Measurements from ENCODE around the gene ZBTB40. TPM values are rescaled to one million over a fixed set of nuclear protein-coding genes. Genes with fewer than 3 reads are reported as not detected.

Gene ZBTB40
- total RNA-seq, 1 experiment from 2014 or later = 11.2 TPM

GRCh38 chr1:22452481-22452957, 868 bp downstream of the ZBTB40 start:
- H3K27me3 ChIP-seq = no peaks in the 10 kb centered on the region
- H3K9me3 ChIP-seq = no peaks in the 10 kb centered on the region
- peak overlapping the region; percentile 93 for H3K4me3 ChIP-seq
- peak; percentile 34 for DNase-seq
- no peaks in the 10 kb centered on the region; the same call in 1 of the 2 replicates for H3K36me3 ChIP-seq

DNA sequence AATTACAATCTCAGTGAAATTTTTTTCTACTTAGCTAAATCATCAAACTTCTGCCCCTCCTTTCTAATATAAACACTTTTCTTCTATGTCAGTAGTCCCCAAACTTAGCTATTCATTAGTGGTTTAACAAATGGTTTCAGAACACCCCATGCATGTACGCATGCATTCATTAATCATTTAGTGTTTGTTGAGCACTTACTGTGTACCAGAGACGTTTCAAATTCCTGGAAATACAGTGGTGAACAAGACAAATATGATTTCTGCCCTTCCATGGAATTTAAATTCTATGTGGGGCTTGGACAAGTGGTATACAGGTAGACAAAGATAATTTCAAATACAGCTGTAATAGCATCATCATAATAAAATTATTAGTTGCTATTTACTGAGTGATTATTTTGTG, 1.5 kb downstream of the ZBTB40 start:
- H3K4me3 ChIP-seq = peak overlapping the region; percentile 93; the same call in 1 of the 2 replicates
- no peaks in the 10 kb centered on the region for H3K27me3 ChIP-seq
- DNase-seq = no peak
- H3K9me3 ChIP-seq = no peaks in the 10 kb centered on the region
- no peaks in the 10 kb centered on the region; the same call in 1 of the 2 replicates for H3K36me3 ChIP-seq

DNA sequence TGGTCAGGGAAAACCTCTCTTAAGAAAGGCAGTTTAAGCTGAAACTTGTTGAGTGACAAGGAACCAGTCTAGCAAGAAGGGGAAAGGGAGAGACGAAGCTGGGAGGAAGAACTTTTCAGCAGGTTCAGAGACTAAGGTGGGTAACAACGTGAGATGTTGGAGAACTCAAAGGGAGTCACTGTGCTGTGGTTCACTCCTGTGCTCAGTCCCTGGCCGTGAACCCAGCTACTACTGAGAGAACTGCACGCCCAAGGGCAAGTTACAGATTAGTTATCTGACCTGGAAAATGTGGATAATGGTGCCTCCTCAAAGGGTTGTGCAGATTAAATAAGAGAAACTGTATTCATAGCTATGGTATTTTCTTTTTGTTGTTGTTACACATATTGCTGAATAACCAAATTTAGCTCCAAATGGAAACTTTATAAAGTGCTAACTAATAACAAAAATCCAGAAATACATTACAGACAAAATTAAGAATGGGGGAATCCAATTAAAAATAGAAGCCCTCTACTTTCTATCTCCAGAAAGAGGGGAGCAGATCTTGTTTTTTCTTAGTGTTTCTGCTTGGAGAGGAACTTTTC, 2.9 kb downstream of the ZBTB40 start:
- H3K9me3 ChIP-seq = no peaks in the 10 kb centered on the region
- H3K27me3 ChIP-seq = no peaks in the 10 kb centered on the region
- no peaks in the 10 kb centered on the region; the same call in 1 of the 2 replicates for H3K36me3 ChIP-seq
- no peak overlapping the region for H3K4me3 ChIP-seq
- DNase-seq = no peak

GRCh38 chr1:22457345-22457744, 5.7 kb downstream of the ZBTB40 start:
- Histone ChIP-seq H3K4me3 (no peak overlapping the region), H3K27me3 (no peaks in the 10 kb centered on the region), H3K36me3 (no peaks in the 10 kb centered on the region; the same call in 1 of the 2 replicates), H3K9me3 (no peaks in the 10 kb centered on the region)
- no peak for DNase-seq

DNA sequence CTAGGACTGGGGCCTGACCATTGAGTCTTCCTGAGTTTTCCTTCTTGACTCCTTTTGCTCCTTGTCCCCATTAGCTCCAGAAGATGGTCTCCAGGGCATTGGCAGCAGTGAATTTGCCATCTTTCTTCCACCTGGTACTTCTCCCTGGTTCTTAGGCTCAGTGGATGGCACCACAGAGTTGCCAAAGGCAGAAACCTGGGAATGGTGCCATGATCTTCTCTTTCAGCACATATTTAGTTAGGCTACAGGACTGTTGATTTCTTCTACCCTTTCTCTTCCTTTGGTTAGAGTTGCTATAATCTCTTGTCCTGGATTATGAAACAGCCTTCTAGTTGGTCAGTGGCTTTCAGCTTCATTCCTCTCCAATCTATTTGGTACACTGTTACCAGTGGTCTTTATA, 6.2 kb downstream of the ZBTB40 start:
- DNase-seq = no peak
- Histone ChIP-seq H3K27me3 (no peaks in the 10 kb centered on the region), H3K9me3 (no peaks in the 10 kb centered on the region), H3K4me3 (no peak overlapping the region), H3K36me3 (no peaks in the 10 kb centered on the region; the same call in 1 of the 2 replicates)

DNA sequence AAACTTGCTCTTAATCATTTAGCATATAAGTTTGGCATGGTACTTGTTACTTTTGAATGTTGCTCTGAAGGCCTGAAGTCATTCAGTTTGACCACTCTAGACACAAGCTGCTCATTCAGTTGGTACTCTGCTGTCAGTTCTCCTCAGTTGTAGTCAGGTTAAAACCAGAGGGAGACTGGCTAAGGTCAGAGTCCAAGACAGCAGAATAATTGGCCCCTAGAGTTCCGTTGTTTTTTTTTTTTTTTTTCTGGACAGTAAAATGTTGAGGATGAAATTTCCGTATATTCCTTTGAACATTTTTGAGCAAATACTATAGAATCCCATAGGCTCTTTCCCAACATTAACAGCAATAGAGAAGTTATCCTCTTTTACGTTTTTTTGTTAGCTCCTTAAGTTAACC, 9.4 kb downstream of the ZBTB40 start:
- Histone ChIP-seq H3K9me3 (no peaks in the 10 kb centered on the region), H3K27me3 (no peaks in the 10 kb centered on the region), H3K36me3 (no peaks in the 10 kb centered on the region; the same call in 1 of the 2 replicates), H3K4me3 (no peak overlapping the region)
- DNase-seq = no peak

GRCh38 chr1:22461678-22462527, 10.3 kb downstream of the ZBTB40 start:
- no peak overlapping the region for H3K4me3 ChIP-seq
- no peaks in the 10 kb centered on the region; the same call in 1 of the 2 replicates for H3K36me3 ChIP-seq
- no peaks in the 10 kb centered on the region for H3K27me3 ChIP-seq
- no peaks in the 10 kb centered on the region for H3K9me3 ChIP-seq
- no peak for DNase-seq

DNA sequence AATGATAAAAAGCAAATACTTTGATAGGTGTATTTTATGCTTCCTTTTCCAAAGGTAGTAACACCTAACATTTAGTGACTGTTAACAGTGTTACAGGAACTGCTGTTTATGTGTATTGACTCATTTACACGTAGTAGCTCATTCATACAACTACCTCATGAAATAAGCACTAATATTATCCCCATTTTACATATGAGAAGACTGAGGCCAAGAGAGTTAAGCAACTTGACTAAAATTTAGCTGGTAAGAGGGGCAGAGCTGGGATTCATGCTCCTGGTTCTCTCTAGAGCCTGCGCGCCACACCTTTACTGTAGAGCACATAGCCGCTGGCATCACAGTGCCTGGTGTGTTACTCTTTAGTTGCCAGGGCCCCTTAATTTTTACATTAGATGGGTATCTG, 11.3 kb downstream of the ZBTB40 start:
- H3K27me3 ChIP-seq = no peaks in the 10 kb centered on the region
- H3K9me3 ChIP-seq = no peaks in the 10 kb centered on the region

DNA sequence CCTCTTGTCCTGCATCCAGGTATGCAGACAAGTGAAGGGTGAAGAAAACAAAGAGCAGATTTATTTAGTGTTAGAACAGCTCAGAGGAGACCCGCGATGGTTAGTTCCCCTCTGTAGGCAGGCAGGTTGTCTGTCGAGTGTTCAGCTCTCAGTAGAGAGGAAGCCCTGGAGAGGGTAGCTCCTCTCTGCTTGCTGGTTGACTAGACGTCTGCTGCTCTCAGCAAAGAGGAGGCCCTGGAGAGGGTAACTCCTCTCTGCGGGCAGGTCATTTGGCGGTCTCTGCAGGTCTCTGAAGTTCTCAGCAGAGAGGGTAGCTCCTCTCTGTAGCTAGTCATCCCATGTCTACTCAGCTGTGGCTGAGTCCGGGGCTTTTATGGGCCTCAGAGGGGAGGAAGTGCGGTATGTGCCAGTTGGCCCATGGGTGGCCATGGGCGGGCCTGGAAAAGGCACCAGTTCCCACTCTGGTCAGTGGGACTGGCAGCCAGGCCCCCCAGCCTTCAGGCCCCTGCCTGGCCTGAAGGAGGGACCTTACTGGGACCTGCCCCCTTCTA, 13.4 kb downstream of the ZBTB40 start:
- Histone ChIP-seq H3K9me3 (no peaks in the 10 kb centered on the region), H3K36me3 (no peaks in the 10 kb centered on the region; the same call in 1 of the 2 replicates), H3K4me3 (no peak overlapping the region), H3K27me3 (no peaks in the 10 kb centered on the region)
- DNase-seq = no peak

More for the DNA sequence above, 11.3 kb downstream of the ZBTB40 start:
- DNase-seq = no peak
- no peaks in the 10 kb centered on the region; the same call in 1 of the 2 replicates for H3K36me3 ChIP-seq
- no peak overlapping the region for H3K4me3 ChIP-seq

GRCh38 chr1:22465671-22466070, 14.0 kb downstream of the ZBTB40 start:
- Histone ChIP-seq H3K27me3 (no peaks in the 10 kb centered on the region), H3K4me3 (no peak overlapping the region), H3K9me3 (no peaks in the 10 kb centered on the region), H3K36me3 (no peaks in the 10 kb centered on the region)
- DNase-seq = no peak

- Histone ChIP-seq H3K36me3 (peaks cover 4% of the 10 kb centered on the region; the same call in 1 of the 2 replicates), H3K4me3 (no peak overlapping the region), H3K27me3 (no peaks in the 10 kb centered on the region), H3K9me3 (no peaks in the 10 kb centered on the region)
- DNase-seq = no peak
Observed at GRCh38 chr1:22470227-22470626, 18.6 kb downstream of the ZBTB40 start.

DNA sequence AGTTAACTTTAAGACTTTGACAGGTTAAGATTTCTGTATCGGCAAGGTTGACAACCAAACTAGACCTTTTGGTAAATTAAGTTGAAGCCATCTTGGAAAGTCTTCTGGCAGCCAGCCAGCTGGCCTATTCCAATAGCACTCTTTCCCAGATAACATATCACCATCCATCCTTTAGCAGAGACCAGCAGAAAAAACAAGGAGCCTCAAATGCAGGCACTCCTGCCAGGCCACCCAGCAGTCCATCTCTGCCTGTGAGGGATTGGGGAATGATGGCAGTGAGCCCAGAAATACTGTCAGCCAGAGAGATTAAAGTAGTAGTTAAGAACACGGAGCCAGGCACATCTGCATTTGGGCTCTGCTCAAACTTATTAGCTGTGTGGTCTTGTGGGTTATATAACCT, 19.4 kb downstream of the ZBTB40 start:
- Histone ChIP-seq H3K36me3 (peaks cover 4% of the 10 kb centered on the region; the same call in 1 of the 2 replicates), H3K27me3 (no peaks in the 10 kb centered on the region), H3K9me3 (no peaks in the 10 kb centered on the region), H3K4me3 (no peak overlapping the region)
- DNase-seq = peak; percentile 47

DNA sequence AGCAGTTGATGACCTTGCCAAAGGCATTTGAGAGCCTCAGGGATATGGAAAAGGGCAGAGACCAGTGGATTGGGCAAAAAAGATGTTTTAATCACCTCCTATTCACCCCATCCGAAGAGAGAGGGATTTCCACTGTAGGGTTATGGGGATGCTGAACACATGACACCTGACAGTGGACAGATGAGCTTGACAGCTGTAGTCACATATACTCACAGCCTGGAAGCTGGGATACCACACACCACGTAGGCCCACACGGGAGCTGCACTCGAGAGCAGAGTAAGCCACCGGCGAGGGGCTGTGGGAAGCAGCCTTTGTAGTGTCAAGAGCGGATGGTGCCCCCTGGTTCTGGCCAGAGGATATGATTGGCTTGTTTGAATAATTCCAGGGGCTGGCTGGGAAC, 20.0 kb downstream of the ZBTB40 start:
- Histone ChIP-seq H3K27me3 (no peaks in the 10 kb centered on the region), H3K4me3 (no peak overlapping the region), H3K9me3 (no peaks in the 10 kb centered on the region)

GRCh38 chr1:22472596-22472995, 20.9 kb downstream of the ZBTB40 start:
- no peak overlapping the region for H3K4me3 ChIP-seq
- DNase-seq = peak; percentile 25
- H3K9me3 ChIP-seq = no peaks in the 10 kb centered on the region
- peaks cover 4% of the 10 kb centered on the region; the same call in 1 of the 2 replicates for H3K36me3 ChIP-seq
- H3K27me3 ChIP-seq = no peaks in the 10 kb centered on the region

More for the DNA sequence above, 20.0 kb downstream of the ZBTB40 start:
- DNase-seq = no peak
- peaks cover 4% of the 10 kb centered on the region; the same call in 1 of the 2 replicates for H3K36me3 ChIP-seq

DNA sequence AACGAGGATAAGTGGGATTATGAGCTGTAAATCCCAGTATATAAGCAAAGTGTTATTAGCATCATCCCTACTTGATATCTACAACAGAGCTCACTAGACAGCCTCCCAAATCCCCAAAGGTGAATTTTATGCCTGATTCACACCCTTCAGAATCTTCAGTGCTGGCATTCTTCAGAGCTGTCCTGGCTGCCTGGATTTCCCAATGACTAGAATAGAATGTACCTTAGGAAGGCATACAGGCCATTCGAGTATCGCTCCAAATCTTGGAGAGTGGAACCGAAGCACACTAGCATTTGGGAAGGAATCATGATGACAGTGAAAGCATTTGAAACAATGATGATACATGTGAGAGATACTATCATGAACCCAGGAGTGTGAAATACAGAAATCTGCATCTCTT, 22.3 kb downstream of the ZBTB40 start:
- no peak for DNase-seq
- Histone ChIP-seq H3K27me3 (no peaks in the 10 kb centered on the region), H3K36me3 (peaks cover 10% of the 10 kb centered on the region), H3K9me3 (no peaks in the 10 kb centered on the region), H3K4me3 (no peak overlapping the region)

GRCh38 chr1:22476566-22476965, 24.9 kb downstream of the ZBTB40 start:
- Histone ChIP-seq H3K27me3 (no peaks in the 10 kb centered on the region), H3K36me3 (peaks cover 15% of the 10 kb centered on the region), H3K9me3 (no peaks in the 10 kb centered on the region; the same call in 1 of the 2 replicates), H3K4me3 (no peak overlapping the region)
- no peak for DNase-seq

- Histone ChIP-seq H3K4me3 (no peak overlapping the region), H3K27me3 (no peaks in the 10 kb centered on the region), H3K9me3 (peaks cover 3% of the 10 kb centered on the region; the same call in 1 of the 2 replicates), H3K36me3 (peaks cover 10% of the 10 kb centered on the region)
- no peak for DNase-seq
Observed at GRCh38 chr1:22483121-22483520, 31.5 kb downstream of the ZBTB40 start.

Measured in MG63 (cell line).